Smooth muscle cell (in vitro differentiated cells): ENCODE measurements around the gene DUSP2. TPM values are rescaled to one million over a fixed set of nuclear protein-coding genes. Genes with fewer than 3 reads are reported as not detected.

Source experiments
- DNase-seq: peaks from one replicate; lab custom pipeline; 2025; ENCODE audit not compliant: unreplicated experiment; lab: John Stamatoyannopoulos, UW
- H2AFZ ChIP-seq: fragments of 200-600 bp; sonication (generic); 2 replicates; pipeline ENCODE4 v1.6.0; 2016; ENCODE audit warnings: antibody characterized with exemption, low read depth, mild to moderate bottlenecking
- H3F3A ChIP-seq: fragments of 200-600 bp; sonication (generic); 2 replicates; pipeline ENCODE4 v1.6.0; 2017; ENCODE audit warnings: antibody characterized with exemption, low read depth
- H3K27ac ChIP-seq: fragments of 200-600 bp; sonication (generic); 2 replicates; pipeline ENCODE4 v1.5.1; 2016; ENCODE audit warnings: low read depth, mild to moderate bottlenecking
- H3K27me3 ChIP-seq: fragments of 200-600 bp; sonication (generic); 2 replicates; pipeline ENCODE4 v1.6.1; 2016; ENCODE audit warnings: low read depth, mild to moderate bottlenecking
- H3K36me3 ChIP-seq: fragments of 200-600 bp; sonication (generic); 2 replicates; pipeline ENCODE4 v1.5.1; 2016; ENCODE audit warnings: low read depth
- H3K4me1 ChIP-seq: fragments of 200-600 bp; sonication (generic); 2 replicates; pipeline ENCODE4 v1.5.1; 2016; ENCODE audit warnings: low read depth
- H3K4me2 ChIP-seq: fragments of 200-600 bp; sonication (generic); 2 replicates; pipeline ENCODE4 v1.6.0; 2016; ENCODE audit warnings: mild to moderate bottlenecking
- H3K4me3 ChIP-seq: fragments of 200-600 bp; sonication (generic); 2 replicates; pipeline ENCODE4 v1.5.1; 2016; ENCODE audit warnings: mild to moderate bottlenecking
- H3K79me2 ChIP-seq: fragments of 200-600 bp; sonication (generic); 2 replicates; pipeline ENCODE4 v1.6.0; 2016; ENCODE audit warnings: low read depth, mild to moderate bottlenecking
- H3K9ac ChIP-seq: fragments of 200-600 bp; sonication (generic); 2 replicates; pipeline ENCODE4 v1.6.0; 2016; ENCODE audit warnings: low read depth
- H3K9me3 ChIP-seq: fragments of 200-600 bp; sonication (generic); replicated peaks from 2 replicates; pipeline ENCODE4 v1.5.1; 2016; ENCODE audit warnings: low read depth
- H4K20me1 ChIP-seq: fragments of 200-600 bp; sonication (generic); 2 replicates; pipeline ENCODE4 v1.6.0; 2016; ENCODE audit warnings: low read depth
- WGBS: methylation state at CpG from one replicate; pipeline ENCODE4 v1.1.7; 2016; ENCODE audit warnings: low lambda C conversion rate; 5-methylcytosine and 5-hydroxymethylcytosine counted together
- polyA plus RNA-seq: library from polyadenylated mRNA; unstranded; fragments of >200 nt; fragmentation: Nextera tagmentation; extraction: Ambion mirVana; gene quantifications from 2 replicates; pipeline ENCODE4 v1.2.1, GENCODE V29; 2016
- total RNA-seq: library from RNA; depleted of rRNA; stranded (reverse); fragments of >200 nt; gene quantifications from 2 replicates; pipeline ENCODE4 v1.2.3, GENCODE V29; 2014
- TF ChIP-seq, protein P1 (sequence below): fragments of 200-600 bp; sonication (generic); IDR thresholded peaks from 2 replicates; pipeline ENCODE4 v1.5.1; 2017; ENCODE audit warnings: borderline replicate concordance, mild to moderate bottlenecking, antibody characterized with exemption; ENCODE audit not compliant: insufficient read depth, poor library complexity, severe bottlenecking

The DUSP2 gene
- total and polyA plus RNA-seq, 2 experiments from 2014 or later: 55.3 to 89.3 TPM

DNA sequence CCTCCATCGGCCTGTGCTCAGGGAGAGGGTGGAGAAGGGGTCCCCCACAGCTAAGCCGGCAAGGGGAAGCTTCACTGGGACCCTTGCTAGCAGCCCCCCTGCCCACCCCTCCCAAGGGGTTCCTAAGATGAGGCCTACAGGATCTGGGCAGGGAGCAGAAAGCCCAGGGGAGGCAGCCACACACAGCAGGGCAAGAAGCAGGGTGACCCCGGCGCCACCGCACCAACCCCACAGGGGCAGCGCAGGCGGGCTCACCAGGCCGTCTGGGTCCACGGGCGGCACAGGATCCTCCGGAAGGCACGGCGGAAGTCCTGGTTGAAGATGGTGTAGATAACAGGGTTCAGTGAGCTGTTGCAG lies 30.7 kb downstream of the DUSP2 start:
- H3K9ac ChIP-seq: no peak overlapping the region
- WGBS: 92% methylated on average over 13 of the region's 13 CpGs
- no peaks in the 10 kb centered on the region for H3K9me3 ChIP-seq
- no peaks in the 10 kb centered on the region for H3K79me2 ChIP-seq
- peaks cover 6% of the 10 kb centered on the region for H3K4me1 ChIP-seq
- H3K4me3 ChIP-seq: no peak overlapping the region
- no peaks in the 10 kb centered on the region for H3F3A ChIP-seq
- no peak for DNase-seq
- H2AFZ ChIP-seq: no peak overlapping the region
- no peak overlapping the region for H3K4me2 ChIP-seq
- H3K27ac ChIP-seq: no peak overlapping the region
- H4K20me1 ChIP-seq: no peaks in the 10 kb centered on the region
- H3K27me3 ChIP-seq: peaks cover 54% of the 10 kb centered on the region
- TF ChIP-seq, protein P1, sequence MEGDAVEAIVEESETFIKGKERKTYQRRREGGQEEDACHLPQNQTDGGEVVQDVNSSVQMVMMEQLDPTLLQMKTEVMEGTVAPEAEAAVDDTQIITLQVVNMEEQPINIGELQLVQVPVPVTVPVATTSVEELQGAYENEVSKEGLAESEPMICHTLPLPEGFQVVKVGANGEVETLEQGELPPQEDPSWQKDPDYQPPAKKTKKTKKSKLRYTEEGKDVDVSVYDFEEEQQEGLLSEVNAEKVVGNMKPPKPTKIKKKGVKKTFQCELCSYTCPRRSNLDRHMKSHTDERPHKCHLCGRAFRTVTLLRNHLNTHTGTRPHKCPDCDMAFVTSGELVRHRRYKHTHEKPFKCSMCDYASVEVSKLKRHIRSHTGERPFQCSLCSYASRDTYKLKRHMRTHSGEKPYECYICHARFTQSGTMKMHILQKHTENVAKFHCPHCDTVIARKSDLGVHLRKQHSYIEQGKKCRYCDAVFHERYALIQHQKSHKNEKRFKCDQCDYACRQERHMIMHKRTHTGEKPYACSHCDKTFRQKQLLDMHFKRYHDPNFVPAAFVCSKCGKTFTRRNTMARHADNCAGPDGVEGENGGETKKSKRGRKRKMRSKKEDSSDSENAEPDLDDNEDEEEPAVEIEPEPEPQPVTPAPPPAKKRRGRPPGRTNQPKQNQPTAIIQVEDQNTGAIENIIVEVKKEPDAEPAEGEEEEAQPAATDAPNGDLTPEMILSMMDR: no peak
- no peaks in the 10 kb centered on the region for H3K36me3 ChIP-seq

DNA sequence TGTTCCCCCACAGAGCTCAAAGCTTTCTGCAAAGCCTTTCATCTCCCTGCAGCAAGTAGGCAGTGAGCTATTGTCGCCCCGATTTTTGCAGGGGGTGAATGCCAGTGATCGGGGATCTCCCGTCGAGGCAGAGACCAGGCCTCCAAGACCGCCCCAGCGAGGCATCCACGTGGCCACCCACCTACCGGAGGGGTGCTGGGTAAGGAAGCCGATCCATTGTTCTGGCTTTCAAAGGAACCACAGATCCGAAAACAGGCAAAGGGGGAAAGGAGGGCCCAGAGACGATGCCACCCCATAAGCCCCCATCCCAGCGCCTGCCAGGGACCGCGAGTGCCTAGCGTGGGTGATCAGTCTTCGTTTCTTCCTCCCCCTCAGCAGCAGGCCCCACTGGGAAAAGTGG lies 31.3 kb downstream of the DUSP2 start:
- Histone ChIP-seq H3K36me3 (no peaks in the 10 kb centered on the region), H3K79me2 (no peaks in the 10 kb centered on the region), H3K4me1 (peaks cover 9% of the 10 kb centered on the region), H3K9ac (no peak overlapping the region), H4K20me1 (no peaks in the 10 kb centered on the region), H3F3A (no peaks in the 10 kb centered on the region), H2AFZ (no peak overlapping the region), H3K4me2 (no peak overlapping the region), H3K4me3 (no peak overlapping the region), H3K27me3 (peaks cover 51% of the 10 kb centered on the region), H3K27ac (no peak overlapping the region), H3K9me3 (no peaks in the 10 kb centered on the region)
- no peak for DNase-seq
- TF ChIP-seq, protein P1: no peak
- WGBS: 92% methylated on average over 17 of the region's 17 CpGs

DNA sequence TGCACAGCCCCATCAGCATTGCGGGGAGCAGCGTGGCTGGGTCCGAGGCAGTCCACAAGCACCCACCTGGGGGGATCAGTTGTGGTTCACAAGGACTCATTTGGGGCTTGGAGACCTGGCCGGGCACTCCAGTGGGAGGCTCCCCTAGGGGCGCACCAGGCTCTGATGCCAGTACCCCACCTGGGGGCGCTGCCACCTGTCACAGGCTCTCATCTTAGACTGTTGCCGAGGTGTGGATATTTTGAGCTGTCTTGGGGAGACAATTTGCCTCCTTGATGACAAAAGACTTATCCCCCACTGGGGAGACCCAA lies 31.9 kb downstream of the DUSP2 start:
- no peak overlapping the region for H3K4me3 ChIP-seq
- H3K9ac ChIP-seq: no peak overlapping the region
- no peaks in the 10 kb centered on the region for H3K9me3 ChIP-seq
- no peak overlapping the region for H2AFZ ChIP-seq
- peaks cover 47% of the 10 kb centered on the region for H3K27me3 ChIP-seq
- no peaks in the 10 kb centered on the region for H3K36me3 ChIP-seq
- no peaks in the 10 kb centered on the region for H3K79me2 ChIP-seq
- no peak overlapping the region for H3K4me2 ChIP-seq
- WGBS: 81% methylated on average over 7 of the region's 7 CpGs
- H4K20me1 ChIP-seq: no peaks in the 10 kb centered on the region
- TF ChIP-seq, protein P1: no peak
- no peak for DNase-seq
- no peak overlapping the region for H3K27ac ChIP-seq
- H3K4me1 ChIP-seq: peaks cover 16% of the 10 kb centered on the region
- no peaks in the 10 kb centered on the region for H3F3A ChIP-seq

DNA sequence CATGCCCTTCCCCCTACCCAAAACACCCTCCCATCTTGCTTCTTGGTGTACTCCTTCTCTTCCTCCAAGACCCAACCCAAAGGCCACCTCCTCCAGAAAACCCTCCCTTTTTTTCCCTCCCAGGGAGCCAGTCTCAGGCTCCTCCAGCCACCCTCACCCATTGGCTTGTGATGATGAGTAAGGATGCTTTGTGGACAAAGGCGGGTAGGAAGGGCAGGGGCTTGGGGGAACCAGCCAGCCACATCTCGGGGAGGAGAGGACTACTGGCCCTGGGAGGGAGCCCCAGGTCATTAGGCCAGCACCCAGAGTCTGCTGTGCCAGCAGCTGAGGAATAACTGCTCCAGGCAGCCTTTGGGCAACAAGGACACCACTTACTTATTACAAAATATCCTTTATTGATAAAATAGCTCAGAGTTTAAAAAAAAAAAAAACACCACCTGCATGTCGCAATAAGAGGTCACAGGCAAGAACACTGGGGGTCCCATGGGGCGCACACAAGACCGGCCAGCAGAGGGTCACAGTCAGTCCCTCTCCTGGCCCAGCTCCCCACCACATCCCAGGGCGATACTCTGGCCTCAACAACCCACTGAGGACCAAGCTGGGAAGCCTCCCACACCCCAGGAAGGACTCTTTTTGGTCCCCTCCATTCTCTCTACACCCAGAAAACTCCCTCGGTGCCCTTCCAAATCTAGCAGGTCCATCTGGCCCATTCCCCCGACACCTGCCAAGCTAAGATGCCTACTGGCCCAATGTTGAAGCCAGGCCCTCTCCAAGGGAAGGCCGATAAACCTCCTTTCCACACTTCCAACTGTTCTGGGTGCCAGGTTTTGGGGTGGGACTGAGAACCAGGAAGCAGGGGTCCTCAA lies 32.5 kb downstream of the DUSP2 start:
- H3K27me3 ChIP-seq: peaks cover 41% of the 10 kb centered on the region
- H2AFZ ChIP-seq: no peak overlapping the region
- H4K20me1 ChIP-seq: no peaks in the 10 kb centered on the region
- no peak overlapping the region for H3K9ac ChIP-seq
- peaks cover 21% of the 10 kb centered on the region for H3K4me1 ChIP-seq
- H3K27ac ChIP-seq: no peak overlapping the region
- H3K4me3 ChIP-seq: no peak overlapping the region
- no peak overlapping the region for H3K4me2 ChIP-seq
- 92% methylated on average over 9 of the region's 9 CpGs for WGBS
- no peak for DNase-seq
- no peaks in the 10 kb centered on the region for H3K36me3 ChIP-seq
- no peaks in the 10 kb centered on the region for H3K79me2 ChIP-seq
- TF ChIP-seq, protein P1: no peak
- no peaks in the 10 kb centered on the region for H3K9me3 ChIP-seq
- no peaks in the 10 kb centered on the region for H3F3A ChIP-seq
